Activated T-cell treated with anti-CD3 and anti-CD28 coated beads, Interleukin-2, amount 50 U/mL, for 48 hours (primary cell): ENCODE measurements around the gene TENT5A.

ENCODE experiments used
- DNase-seq, 2 experiments: peaks; one replicate each; pipeline ENCODE4 v3.0.0-alpha.2; 2020

TENT5A gene

GRCh38 chr6:81700414-81700813, 52.1 kb downstream of the TENT5A start:
- no peak for DNase-seq

GRCh38 chr6:81697559-81697958, 54.9 kb downstream of the TENT5A start:
- no peak for DNase-seq

- DNase-seq = no peak
These were observed 56.0 kb downstream of the TENT5A start for GRCh38 chr6:81696524-81696923.
